AG04450 (cell line): ENCODE results near the gene PCYT1A. TPM values are rescaled to one million over a fixed set of nuclear protein-coding genes. Genes with fewer than 3 reads are reported as not detected.

Experiments
- CTCF ChIA-PET: fragments of 300-600, 350-600 bp; formaldehyde crosslinking; extraction: SDS; loops from one replicate; lab custom pipeline; 2022; ENCODE audit warnings: antibody characterized with exemption, inconsistent platforms; lab: Charles Lee
- POLR2A ChIA-PET: fragments of 350-600 bp; formaldehyde crosslinking; extraction: SDS; loops from one replicate; lab custom pipeline; 2021; ENCODE audit warnings: antibody characterized with exemption, inconsistent platforms; lab: Yijun Ruan, JAX
- DNase-seq: peaks from one replicate; pipeline ENCODE4 v3.0.0-alpha.2; 2011; ENCODE audit warnings: low read depth, low spot score
- H3K27ac ChIP-seq: one replicate; pipeline ENCODE4 v1.5.1; 2012; ENCODE audit warnings: low read depth, low read length, control low read depth
- H3K27me3 ChIP-seq: one replicate; pipeline ENCODE4 v1.6.0; 2012; ENCODE audit warnings: low read length; ENCODE audit not compliant: control insufficient read depth, insufficient read depth
- H3K4me3 ChIP-seq: 2 replicates; pipeline ENCODE4 v1.5.1; 2011; ENCODE audit warnings: mild to moderate bottlenecking, low read depth, low read length, control low read depth
- H3K9me3 ChIP-seq: 2 replicates; pipeline ENCODE4 v1.5.1; 2012; ENCODE audit warnings: low read length; ENCODE audit not compliant: control insufficient read depth, insufficient read depth
- CTCF ChIP-seq: IDR thresholded peaks from 2 replicates; pipeline ENCODE4 v1.5.1; 2011; ENCODE audit warnings: low read depth, low read length, control low read depth, inconsistent platforms
- polyA plus RNA-seq: library from polyadenylated mRNA; depleted of rRNA; stranded (reverse); fragments of >200 nt; gene quantifications from 2 replicates; pipeline ENCODE4 v1.2.3, GENCODE V29; 2011

Gene PCYT1A
- polyA plus RNA-seq, 1 experiment: 71.4 TPM

- no peak for TF ChIP-seq CTCF
- Histone ChIP-seq H3K27me3 (no peaks in the 10 kb centered on the region), H3K4me3 (peak overlapping the region; percentile 100), H3K27ac (peak overlapping the region; percentile 83), H3K9me3 (no peaks in the 10 kb centered on the region; the same call in 1 of the 2 replicates)
- ChIA-PET CTCF (no interaction called here), POLR2A (interaction anchor here (0.6 to 1.5 kb wide), 3 partner anchors 19 to 177 kb away, joined by 3 to 7 read pairs (median 7); no protein-coding TSS in a partner anchor)
- DNase-seq: no peak
Observed at GRCh38 chr3:196288141-196288460, 575 bp upstream of the PCYT1A start.

GRCh38 chr3:196287090-196287439 is 461 bp downstream of the PCYT1A start:
- no peak for DNase-seq
- ChIA-PET POLR2A (interaction anchor here (1.0 to 1.5 kb wide), 2 partner anchors 18 to 32 kb away, joined by 3 to 7 read pairs; no protein-coding TSS in a partner anchor), CTCF (no interaction called here)
- H3K27ac ChIP-seq: peak overlapping the region; percentile 83
- H3K4me3 ChIP-seq: peak overlapping the region; percentile 100
- no peak for TF ChIP-seq CTCF
- H3K27me3 ChIP-seq: no peaks in the 10 kb centered on the region
- no peaks in the 10 kb centered on the region; the same call in 1 of the 2 replicates for H3K9me3 ChIP-seq

DNA sequence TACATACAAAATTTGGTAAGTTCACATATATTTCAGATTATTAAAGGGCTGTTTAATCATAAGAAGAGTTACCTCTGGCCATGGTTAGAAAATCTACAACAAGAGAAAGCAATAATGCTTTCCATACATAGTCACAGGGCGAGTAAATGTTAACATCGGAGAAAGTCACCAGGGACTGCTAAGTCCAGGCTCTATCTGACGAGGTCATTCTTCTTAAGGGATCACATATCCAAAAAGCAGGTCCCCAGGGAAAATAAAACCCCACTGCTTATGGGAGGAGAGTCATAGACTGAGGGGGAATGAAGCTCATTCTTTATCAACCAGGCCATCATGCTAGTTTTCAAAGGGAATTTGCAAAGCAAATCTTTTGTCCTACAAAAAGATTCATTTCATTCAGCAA is 3.1 kb downstream of the PCYT1A start:
- CTCF ChIA-PET: interaction anchor here (1.0 kb wide), 1 partner anchor 31 kb away, joined by 6 read pairs; no protein-coding TSS in a partner anchor
- TF ChIP-seq CTCF: no peak
- H3K27ac ChIP-seq: no peak overlapping the region
- no peaks in the 10 kb centered on the region; the same call in 1 of the 2 replicates for H3K9me3 ChIP-seq
- H3K27me3 ChIP-seq: no peaks in the 10 kb centered on the region
- POLR2A ChIA-PET: no interaction called here
- no peak overlapping the region for H3K4me3 ChIP-seq
- DNase-seq: no peak

GRCh38 chr3:196281962-196282361 is 5.6 kb downstream of the PCYT1A start:
- Histone ChIP-seq H3K9me3 (no peaks in the 10 kb centered on the region), H3K4me3 (no peak overlapping the region), H3K27me3 (no peaks in the 10 kb centered on the region), H3K27ac (no peak overlapping the region)
- ChIA-PET POLR2A (no interaction called here), CTCF (interaction anchor here (3.2 kb wide), 1 partner anchor 28 kb away, joined by 12 read pairs; no protein-coding TSS in a partner anchor)
- DNase-seq: no peak
- no peak for TF ChIP-seq CTCF

DNA sequence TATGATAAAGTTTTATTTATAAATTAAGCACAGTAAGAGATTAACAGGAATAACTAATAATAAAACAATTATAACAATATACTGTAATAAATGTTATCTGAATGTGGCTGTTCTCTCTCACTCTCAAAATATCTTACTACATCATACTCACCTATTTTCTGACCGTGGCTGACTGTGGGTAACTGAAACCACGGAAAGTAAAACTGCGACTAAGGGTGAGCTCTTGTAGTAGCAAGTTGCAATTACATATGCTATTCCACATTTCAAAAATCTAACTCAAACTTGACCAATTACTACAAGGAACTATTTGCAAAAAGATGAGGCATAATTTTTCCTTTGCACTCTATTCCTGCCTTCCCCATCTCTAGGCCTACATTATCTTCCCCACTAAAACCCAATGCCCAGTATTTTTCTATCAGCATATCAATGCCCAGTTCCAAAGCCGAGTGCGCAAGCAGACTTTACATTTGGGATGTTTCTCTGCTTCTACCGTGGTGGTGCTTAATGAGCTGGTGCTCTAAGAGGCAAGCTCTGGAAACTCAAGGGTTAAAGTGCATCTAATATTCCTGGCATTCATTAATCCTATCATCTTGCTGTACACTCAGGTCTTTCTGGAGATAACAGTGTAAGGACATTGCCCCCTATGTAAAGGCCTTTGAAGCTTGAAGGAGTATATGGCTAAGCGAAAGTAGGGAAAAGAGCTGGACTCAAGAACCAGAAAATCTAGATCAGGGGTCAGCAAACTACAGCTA is 6.7 kb downstream of the PCYT1A start:
- H3K27ac ChIP-seq: no peak overlapping the region
- POLR2A ChIA-PET: no interaction called here
- H3K27me3 ChIP-seq: no peaks in the 10 kb centered on the region
- H3K9me3 ChIP-seq: no peaks in the 10 kb centered on the region
- no peak overlapping the region for H3K4me3 ChIP-seq
- CTCF ChIA-PET: interaction anchor here (3.2 kb wide), 1 partner anchor 27 kb away, joined by 12 read pairs; no protein-coding TSS in a partner anchor
- no peak for DNase-seq
- no peak for TF ChIP-seq CTCF
